ENCODE data around the gene CH25H. TPM values are rescaled to one million over a fixed set of nuclear protein-coding genes. Genes with fewer than 3 reads are reported as not detected.

The CH25H gene
- total RNA-seq, 1 experiment from 2014 or later: 1.0 TPM

- Histone ChIP-seq H3K4me1 (ENCODE audit: insufficient read depth, low read length) (peaks cover 2% of the 10 kb centered on the region; the same call in 1 of the 2 replicates), H3K27me3 (ENCODE audit: insufficient read depth, low read length) (no peaks in the 10 kb centered on the region), H4K91ac (ENCODE audit: insufficient read length, low read depth, low read length) (no peak overlapping the region), H4K8ac (replicated peaks; ENCODE audit: insufficient read length, low read depth, low read length) (no peak overlapping the region), H3K14ac (ENCODE audit: insufficient read depth, low read length) (no peak overlapping the region), H2BK5ac (ENCODE audit: insufficient read length, low read length) (no peak overlapping the region), H4K20me1 (ENCODE audit: control insufficient read depth, insufficient read depth, insufficient read length) (no peaks in the 10 kb centered on the region), H2BK12ac (ENCODE audit: insufficient read length, low read depth, low read length) (no peak overlapping the region), H4K5ac (ENCODE audit: insufficient read length, low read depth, low read length) (no peak overlapping the region), H3K4ac (ENCODE audit: low read depth, low read length) (no peak overlapping the region), H3K4me2 (ENCODE audit: insufficient read depth, insufficient read length, low read length) (no peak overlapping the region), H2BK20ac (ENCODE audit: low read depth, low read length, poor library complexity, severe bottlenecking) (no peak overlapping the region), H3K23ac (ENCODE audit: insufficient read length, low read depth, low read length) (no peak overlapping the region), H2AFZ (ENCODE audit: low read length) (no peak overlapping the region), H2BK120ac (ENCODE audit: low read depth, low read length, poor library complexity, severe bottlenecking) (no peak overlapping the region), H3K23me2 (ENCODE audit: insufficient read length, low read depth, low read length, poor library complexity, severe bottlenecking) (no peaks in the 10 kb centered on the region), H3K9me3 (ENCODE audit: control insufficient read depth, low read depth, low read length) (no peaks in the 10 kb centered on the region), H3K27ac (ENCODE audit: insufficient read length, low read depth, low read length) (no peak overlapping the region), H2AK5ac (ENCODE audit: insufficient read length, low read length) (no peak overlapping the region), H3K9ac (ENCODE audit: extremely low read depth, insufficient read length, low read length) (no peak overlapping the region), H3K56ac (ENCODE audit: insufficient read length, low read depth, low read length) (no peak overlapping the region), H3K79me2 (ENCODE audit: insufficient read depth, low read length) (no peaks in the 10 kb centered on the region), H3T11ph (ENCODE audit: low read length) (no peak overlapping the region), H3K79me1 (ENCODE audit: insufficient read depth, low read depth, low read length, poor library complexity, severe bottlenecking) (no peaks in the 10 kb centered on the region), H3K18ac (ENCODE audit: insufficient read length, low read depth, low read length) (no peak overlapping the region), H2BK15ac (ENCODE audit: low read depth, low read length) (no peak overlapping the region)
- peaks cover 3% of the 10 kb centered on the region for H3K27me3 Mint-ChIP-seq (ENCODE audit: low read depth)
- H3K4me1 Mint-ChIP-seq: peaks cover 5 to 11% of the 10 kb centered on the region in 2 experiments
- WGBS (ENCODE audit: extremely low coverage, insufficient read length, low lambda C conversion rate): no CpG with 5 or more reads among the region's 2 CpGs
- H3K9me3 Mint-ChIP-seq: no peaks in the 10 kb centered on the region
- H3K36me3 Mint-ChIP-seq (ENCODE audit: insufficient read depth in 1 of 3, low read depth in 3 of 3): peaks cover 0 to 2% (median 0%) of the 10 kb centered on the region in 3 experiments; a peak in 1 of 7 replicates
- TF ChIP-seq CTCF (conservative IDR thresholded peaks at IDR 0.05): no peak
- DNase-seq: no peak
- H3K27ac Mint-ChIP-seq: no peak overlapping the region
- no peak overlapping the region for H3K4me3 Mint-ChIP-seq
Observed at GRCh38 chr10:89216056-89216455, 8.9 kb upstream of the CH25H start.

Measured in H9 (cell line).